PFSK-1 (cell line): Measurements from ENCODE around the gene MRPL41.

Experiments
- FOXP2 ChIP-seq: optimal IDR thresholded peaks from 2 replicates; pipeline ENCODE3; 2011; ENCODE audit warnings: borderline replicate concordance, control low read depth, inconsistent platforms; ENCODE audit not compliant: insufficient read depth; ENCODE audit errors: extremely low read length, extremely low read depth
- POLR2AphosphoS5 ChIP-seq: IDR thresholded peaks from 2 replicates; pipeline ENCODE4 v1.6.1; 2012; ENCODE audit warnings: low read depth, mild to moderate bottlenecking, control low read depth, low read length, moderate library complexity
- SIN3A ChIP-seq: IDR thresholded peaks from 2 replicates; pipeline ENCODE4 v1.6.1; 2012; ENCODE audit warnings: mild to moderate bottlenecking, low read length, moderate library complexity, borderline replicate concordance; ENCODE audit not compliant: insufficient read depth
- TAF1 ChIP-seq: IDR thresholded peaks from 2 replicates; pipeline ENCODE4 v1.6.1; 2012; ENCODE audit warnings: low read length, control low read depth, borderline replicate concordance; ENCODE audit not compliant: insufficient read depth
- TF ChIP-seq, protein P1 (sequence below), 2 experiments: IDR thresholded peaks; 2 replicates each; pipeline versions ENCODE4 v1.6.1 to v1.8.0; 2011 to 2012; ENCODE audit warnings: low read depth in 2 of 2, low read length in 2 of 2, control low read depth in 1 of 2, inconsistent platforms in 1 of 2, mild to moderate bottlenecking in 1 of 2, moderate library complexity in 1 of 2; ENCODE audit not compliant: insufficient read depth in 1 of 2

The MRPL41 gene

DNA sequence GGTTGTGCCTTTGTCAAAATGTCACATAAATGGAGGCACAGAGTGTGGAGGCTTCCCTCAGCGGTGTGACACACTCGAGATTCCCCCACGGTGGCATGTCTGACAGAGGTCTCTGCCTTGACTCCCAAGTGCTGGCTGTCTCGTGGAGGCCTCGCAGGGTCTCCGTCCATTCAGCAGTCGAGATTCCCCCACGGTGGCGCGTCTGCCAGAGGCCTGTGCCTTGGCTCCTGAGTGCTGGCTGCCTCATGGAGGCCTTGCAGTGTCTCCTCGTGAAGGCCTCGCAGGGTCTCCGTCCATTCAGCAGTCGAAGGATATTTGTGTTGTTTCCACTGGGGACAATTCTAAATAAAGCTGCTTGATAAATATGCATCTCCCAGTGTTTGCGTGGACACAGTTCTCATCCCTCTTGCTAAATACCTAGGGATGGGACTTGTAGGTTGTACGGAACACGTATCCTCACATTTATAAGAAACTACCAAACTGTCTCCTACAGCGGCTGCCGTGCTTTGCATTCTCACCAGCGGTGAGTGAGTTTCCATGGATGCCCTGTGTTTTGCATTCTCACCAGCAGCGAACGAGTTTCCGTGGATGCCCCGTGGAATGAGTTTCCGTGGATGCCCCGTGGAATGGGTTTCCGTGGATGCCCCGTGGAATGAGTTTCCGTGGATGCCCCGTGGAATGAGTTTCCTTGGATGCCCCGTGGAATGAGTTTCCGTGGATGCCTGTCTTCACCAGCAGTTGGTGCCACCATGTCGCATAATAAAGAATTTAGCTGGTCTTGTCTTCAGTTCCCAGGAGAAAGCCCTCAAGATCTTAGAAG, 27.3 kb upstream of the MRPL41 start:
- TF ChIP-seq SIN3A, result no peak
- TF ChIP-seq POLR2AphosphoS5, result no peak
- TF ChIP-seq, protein P1, sequence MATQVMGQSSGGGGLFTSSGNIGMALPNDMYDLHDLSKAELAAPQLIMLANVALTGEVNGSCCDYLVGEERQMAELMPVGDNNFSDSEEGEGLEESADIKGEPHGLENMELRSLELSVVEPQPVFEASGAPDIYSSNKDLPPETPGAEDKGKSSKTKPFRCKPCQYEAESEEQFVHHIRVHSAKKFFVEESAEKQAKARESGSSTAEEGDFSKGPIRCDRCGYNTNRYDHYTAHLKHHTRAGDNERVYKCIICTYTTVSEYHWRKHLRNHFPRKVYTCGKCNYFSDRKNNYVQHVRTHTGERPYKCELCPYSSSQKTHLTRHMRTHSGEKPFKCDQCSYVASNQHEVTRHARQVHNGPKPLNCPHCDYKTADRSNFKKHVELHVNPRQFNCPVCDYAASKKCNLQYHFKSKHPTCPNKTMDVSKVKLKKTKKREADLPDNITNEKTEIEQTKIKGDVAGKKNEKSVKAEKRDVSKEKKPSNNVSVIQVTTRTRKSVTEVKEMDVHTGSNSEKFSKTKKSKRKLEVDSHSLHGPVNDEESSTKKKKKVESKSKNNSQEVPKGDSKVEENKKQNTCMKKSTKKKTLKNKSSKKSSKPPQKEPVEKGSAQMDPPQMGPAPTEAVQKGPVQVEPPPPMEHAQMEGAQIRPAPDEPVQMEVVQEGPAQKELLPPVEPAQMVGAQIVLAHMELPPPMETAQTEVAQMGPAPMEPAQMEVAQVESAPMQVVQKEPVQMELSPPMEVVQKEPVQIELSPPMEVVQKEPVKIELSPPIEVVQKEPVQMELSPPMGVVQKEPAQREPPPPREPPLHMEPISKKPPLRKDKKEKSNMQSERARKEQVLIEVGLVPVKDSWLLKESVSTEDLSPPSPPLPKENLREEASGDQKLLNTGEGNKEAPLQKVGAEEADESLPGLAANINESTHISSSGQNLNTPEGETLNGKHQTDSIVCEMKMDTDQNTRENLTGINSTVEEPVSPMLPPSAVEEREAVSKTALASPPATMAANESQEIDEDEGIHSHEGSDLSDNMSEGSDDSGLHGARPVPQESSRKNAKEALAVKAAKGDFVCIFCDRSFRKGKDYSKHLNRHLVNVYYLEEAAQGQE (IDR thresholded peaks at IDR 0.05; ENCODE audit: insufficient read depth in 1 of 2, low read depth in 2 of 2, low read length in 2 of 2), result no peak
- no peak for TF ChIP-seq TAF1

DNA sequence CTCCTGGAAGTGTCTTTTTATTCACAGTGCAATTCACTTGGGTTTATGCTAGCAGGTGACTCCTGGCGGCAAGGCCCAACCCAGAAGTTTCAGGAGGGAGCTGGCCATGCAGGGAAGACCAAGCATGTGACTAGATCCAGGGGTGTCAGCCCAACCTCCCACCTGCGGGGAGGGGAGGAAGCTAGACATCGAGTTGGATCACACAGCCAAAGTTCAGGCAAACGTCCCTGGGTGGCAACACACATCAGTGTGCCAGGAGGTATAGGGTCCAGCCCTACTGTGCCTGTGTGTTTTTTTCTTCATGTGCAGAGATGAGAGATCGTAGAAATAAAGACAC, 26.7 kb upstream of the MRPL41 start:
- no peak for TF ChIP-seq POLR2AphosphoS5
- no peak for TF ChIP-seq FOXP2
- no peak for TF ChIP-seq SIN3A
- no peak for TF ChIP-seq TAF1
- TF ChIP-seq, protein P1 (IDR thresholded peaks at IDR 0.05; ENCODE audit: insufficient read depth in 1 of 2, low read depth in 2 of 2, low read length in 2 of 2), result no peak

DNA sequence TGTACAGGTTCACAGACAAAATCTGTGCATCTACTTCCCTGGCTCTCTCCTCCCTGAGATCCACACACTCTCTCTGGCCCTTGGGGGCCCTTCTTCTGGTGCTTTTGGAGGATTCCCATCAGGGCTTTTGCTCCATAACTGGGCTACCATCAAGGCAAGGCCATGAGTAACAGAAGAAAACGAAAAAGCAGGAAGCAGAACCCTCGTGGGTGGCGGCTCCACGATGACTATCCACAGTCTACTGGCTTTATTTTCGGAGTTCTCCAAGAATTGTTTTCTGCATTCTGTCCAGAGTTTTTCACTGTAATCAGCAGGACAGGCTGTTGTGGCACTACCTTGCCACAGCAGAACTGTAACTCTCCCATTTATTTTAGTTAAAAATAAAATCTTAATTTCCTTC, 21.3 kb upstream of the MRPL41 start:
- TF ChIP-seq FOXP2, result no peak
- TF ChIP-seq, protein P1 (IDR thresholded peaks at IDR 0.05; ENCODE audit: insufficient read depth in 1 of 2, low read depth in 2 of 2, low read length in 2 of 2), result no peak
- no peak for TF ChIP-seq SIN3A
- no peak for TF ChIP-seq POLR2AphosphoS5
- no peak for TF ChIP-seq TAF1

DNA sequence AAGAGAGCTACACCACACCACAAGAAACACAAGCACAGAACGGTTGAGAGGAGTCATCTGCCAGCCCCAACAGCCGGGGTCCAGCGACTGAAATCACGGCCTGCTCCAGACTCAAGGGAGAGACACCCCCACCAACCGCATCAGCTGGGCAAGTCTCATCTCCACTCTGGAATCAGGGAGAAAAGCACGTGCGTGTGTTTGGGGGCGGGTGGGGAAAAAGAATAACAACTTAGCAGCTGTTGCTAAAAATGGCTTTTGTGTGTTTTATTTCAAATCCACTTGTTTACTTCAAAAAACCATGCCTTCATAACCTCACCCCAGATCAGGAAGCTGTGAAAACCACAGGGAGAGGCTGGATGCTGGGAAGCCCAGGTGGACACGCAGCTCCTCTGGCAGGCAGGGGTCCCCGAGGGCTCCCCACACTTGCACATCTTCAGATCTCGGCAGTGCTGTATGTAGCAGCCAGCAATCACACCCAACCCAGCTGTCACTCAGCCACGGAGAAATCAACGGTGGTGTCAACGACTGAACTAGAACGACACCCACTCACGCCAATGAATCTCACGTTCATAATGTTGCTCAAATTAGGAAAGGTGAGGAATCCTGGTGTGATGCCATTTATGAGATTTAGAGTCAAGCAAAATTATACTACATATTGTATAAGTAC, 20.4 kb upstream of the MRPL41 start:
- TF ChIP-seq POLR2AphosphoS5 (no peak), TAF1 (no peak), FOXP2 (no peak), SIN3A (no peak)
- TF ChIP-seq, protein P1 (IDR thresholded peaks at IDR 0.05; ENCODE audit: insufficient read depth in 1 of 2, low read depth in 2 of 2, low read length in 2 of 2), result no peak
